K562 (cell line): Measurements from ENCODE around the gene SUMF2.

ENCODE experiments used
- ATF1 ChIP-seq, 2 experiments: fragments of 450-650 bp in 1 of 2; IDR thresholded peaks; 2 replicates each; pipeline ENCODE4 v1.6.1; 2016; ENCODE audit warnings: missing compliant biosample characterization in 1 of 2, missing genetic modification characterization in 1 of 2
- ATF4 ChIP-seq: fragments of 450-650 bp; formaldehyde crosslinking; IDR thresholded peaks from 2 replicates; pipeline ENCODE4 v1.4.0; 2022; ENCODE audit warnings: mild to moderate bottlenecking, moderate library complexity
- BRCA1 ChIP-seq, 2 experiments: fragments of 450-650 bp in 1 of 2; sonication (generic) in 1 of 2; formaldehyde crosslinking in 1 of 2; IDR thresholded peaks; 2 replicates each; pipeline versions ENCODE4 v1.5.0 to v1.6.1; 2017 to 2020; ENCODE audit warnings: mild to moderate bottlenecking in 1 of 2, missing genetic modification reagents in 1 of 2
- CTCF ChIP-seq, 3 experiments: IDR thresholded peaks in 2 of 3; conservative IDR thresholded peaks in 1 of 3; 2 replicates each; pipeline ENCODE4 v1.5.1; 2011 to 2012; ENCODE audit warnings: low read length in 3 of 3, mild to moderate bottlenecking in 3 of 3, control low read depth in 2 of 3, improper control_type of control experiment in 1 of 3, inconsistent platforms in 1 of 3, low read depth in 1 of 3, mixed read lengths in 1 of 3, moderate library complexity in 1 of 3; ENCODE audit not compliant: insufficient read depth in 2 of 3
- ELF1 ChIP-seq: fragments of 200-800 bp; sonication (Bioruptor generic); IDR thresholded peaks from 2 replicates; pipeline ENCODE4 v1.6.1; 2016; ENCODE audit warnings: missing genetic modification characterization, missing compliant biosample characterization
- ETS1 ChIP-seq: conservative IDR thresholded peaks from 2 replicates; pipeline ENCODE4 v1.6.1; 2011; ENCODE audit warnings: low read depth, mild to moderate bottlenecking, low read length; ENCODE audit not compliant: control insufficient read depth
- EZH2 ChIP-seq: IDR thresholded peaks from 2 replicates; pipeline ENCODE4 v1.6.1; 2012; ENCODE audit warnings: low read depth, mild to moderate bottlenecking, inconsistent platforms, low read length, borderline replicate concordance
- HOMEZ ChIP-seq: fragments of 250-450 bp; sonication (Bioruptor Pico); IDR thresholded peaks from 2 replicates; pipeline ENCODE4 v1.4.0; 2020; ENCODE audit warnings: mild to moderate bottlenecking, moderate library complexity
- NFYB ChIP-seq: IDR thresholded peaks from 2 replicates; pipeline ENCODE4 v1.6.1; 2011; ENCODE audit warnings: mild to moderate bottlenecking, moderate library complexity; ENCODE audit not compliant: insufficient read length; ENCODE audit errors: extremely low read depth
- POLR2AphosphoS5 ChIP-seq: IDR thresholded peaks from 2 replicates; pipeline ENCODE4 v1.6.1; 2011; ENCODE audit warnings: mild to moderate bottlenecking, low read depth, low read length, moderate library complexity; ENCODE audit not compliant: control insufficient read depth, insufficient read depth
- PRDM10 ChIP-seq: fragments of 450-650 bp; IDR thresholded peaks from 2 replicates; pipeline ENCODE4 v1.6.1; 2018; ENCODE audit not compliant: partially characterized antibody
- TAF9B ChIP-seq: fragments of 450-650 bp; IDR thresholded peaks from 2 replicates; pipeline ENCODE4 v1.6.1; 2018; ENCODE audit warnings: mild to moderate bottlenecking; ENCODE audit not compliant: partially characterized antibody
- ZBTB7A ChIP-seq: IDR thresholded peaks from 2 replicates; pipeline ENCODE4 v1.6.1; 2011; ENCODE audit warnings: low read depth, mild to moderate bottlenecking, low read length, moderate library complexity, borderline replicate concordance; ENCODE audit not compliant: control insufficient read depth
- TF ChIP-seq, protein P1 (sequence below): fragments of 250-450 bp; sonication (Bioruptor Pico); IDR thresholded peaks from 2 replicates; pipeline ENCODE4 v1.8.0; 2022; ENCODE audit warnings: moderate library complexity, mild to moderate bottlenecking, inconsistent platforms

DNA sequence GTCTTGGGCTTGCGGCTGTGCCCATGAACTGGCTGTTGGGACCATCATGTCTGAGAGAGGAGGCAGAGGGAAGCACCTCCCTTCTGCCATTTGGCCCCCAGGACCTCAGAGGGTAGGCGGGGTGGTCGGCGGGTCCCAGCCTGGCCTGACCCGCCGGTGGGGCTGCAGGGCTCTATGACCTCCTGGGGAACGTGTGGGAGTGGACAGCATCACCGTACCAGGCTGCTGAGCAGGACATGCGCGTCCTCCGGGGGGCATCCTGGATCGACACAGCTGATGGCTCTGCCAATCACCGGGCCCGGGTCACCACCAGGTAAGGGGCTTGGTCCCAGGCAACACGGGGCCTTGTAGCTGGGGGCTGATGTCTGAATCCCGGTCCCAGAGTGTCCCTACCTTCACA lies 14.1 kb downstream of the SUMF2 start:
- no peak for TF ChIP-seq NFYB
- no peak for TF ChIP-seq ZBTB7A
- no peak for TF ChIP-seq EZH2
- TF ChIP-seq ATF4 = no peak
- no peak for TF ChIP-seq CTCF (IDR thresholded peaks at IDR 0.05 in 2 of 3, conservative IDR thresholded peaks at IDR 0.05 in 1 of 3; ENCODE audit: insufficient read depth in 2 of 3, low read depth in 1 of 3, low read length in 3 of 3)
- TF ChIP-seq ETS1 = no peak
- TF ChIP-seq ATF1 (CRISPR knock-in tag; IDR thresholded peaks at IDR 0.05) = no peak
- TF ChIP-seq ATF1 (tag; IDR thresholded peaks at IDR 0.05) = no peak
- TF ChIP-seq, protein P1, sequence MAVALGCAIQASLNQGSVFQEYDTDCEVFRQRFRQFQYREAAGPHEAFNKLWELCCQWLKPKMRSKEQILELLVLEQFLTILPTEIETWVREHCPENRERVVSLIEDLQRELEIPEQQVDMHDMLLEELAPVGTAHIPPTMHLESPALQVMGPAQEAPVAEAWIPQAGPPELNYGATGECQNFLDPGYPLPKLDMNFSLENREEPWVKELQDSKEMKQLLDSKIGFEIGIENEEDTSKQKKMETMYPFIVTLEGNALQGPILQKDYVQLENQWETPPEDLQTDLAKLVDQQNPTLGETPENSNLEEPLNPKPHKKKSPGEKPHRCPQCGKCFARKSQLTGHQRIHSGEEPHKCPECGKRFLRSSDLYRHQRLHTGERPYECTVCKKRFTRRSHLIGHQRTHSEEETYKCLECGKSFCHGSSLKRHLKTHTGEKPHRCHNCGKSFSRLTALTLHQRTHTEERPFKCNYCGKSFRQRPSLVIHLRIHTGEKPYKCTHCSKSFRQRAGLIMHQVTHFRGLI (CRISPR knock-in tag) = no peak
- TF ChIP-seq PRDM10 = no peak
- no peak for TF ChIP-seq HOMEZ (CRISPR knock-in tag)
- TF ChIP-seq BRCA1 (IDR thresholded peaks at IDR 0.05) = no peak
- TF ChIP-seq BRCA1 (CRISPR knock-in tag; IDR thresholded peaks at IDR 0.05) = no peak
- TF ChIP-seq POLR2AphosphoS5 = no peak
- TF ChIP-seq ELF1 (tag) = no peak
- TF ChIP-seq TAF9B = no peak
